ENCODE measurements around the gene MTMR12.
"Not testable (repeated sequence)": the region's sequence is repeated elsewhere in the genome, so short reads cannot be mapped to it uniquely, and the experiment has no call there.

Gene MTMR12

GRCh38 chr5:32295966-32296772, 16.6 kb downstream of the MTMR12 start:
- not testable (repeated sequence) for H3K4me2 ChIP-seq (ENCODE audit: low read length); H3K9ac ChIP-seq (ENCODE audit: low read depth, low read length); H3K9me3 ChIP-seq (replicated peaks; ENCODE audit: low read length); H3K4me3 ChIP-seq (ENCODE audit: low read length); H3K4me1 ChIP-seq (ENCODE audit: control insufficient read depth, insufficient read depth, low read length); H3K27me3 ChIP-seq (ENCODE audit: control insufficient read depth, insufficient read depth, low read length)
- peaks cover 17% of the 10 kb centered on the region for H3K36me3 ChIP-seq (ENCODE audit: insufficient read depth, low read length)

- no peaks in the 10 kb centered on the region for H3K9me3 ChIP-seq (replicated peaks; ENCODE audit: low read length)
- no peaks in the 10 kb centered on the region for H3K27me3 ChIP-seq (ENCODE audit: control insufficient read depth, insufficient read depth, low read length)
- no peak overlapping the region for H3K4me2 ChIP-seq (ENCODE audit: low read length)
- H3K36me3 ChIP-seq (ENCODE audit: insufficient read depth, low read length) = peaks cover 20% of the 10 kb centered on the region
- H3K4me1 ChIP-seq (ENCODE audit: control insufficient read depth, insufficient read depth, low read length) = no peaks in the 10 kb centered on the region
- H3K4me3 ChIP-seq (ENCODE audit: low read length) = no peak overlapping the region
- H3K9ac ChIP-seq (ENCODE audit: low read depth, low read length) = no peak overlapping the region
These were observed 21.1 kb downstream of the MTMR12 start for GRCh38 chr5:32291591-32291990.

GRCh38 chr5:32290922-32291321, 21.8 kb downstream of the MTMR12 start:
- Histone ChIP-seq H3K4me1 (ENCODE audit: control insufficient read depth, insufficient read depth, low read length) (no peaks in the 10 kb centered on the region), H3K4me2 (ENCODE audit: low read length) (no peak overlapping the region), H3K4me3 (ENCODE audit: low read length) (no peak overlapping the region), H3K27me3 (ENCODE audit: control insufficient read depth, insufficient read depth, low read length) (no peaks in the 10 kb centered on the region), H3K9ac (ENCODE audit: low read depth, low read length) (no peak overlapping the region), H3K9me3 (replicated peaks; ENCODE audit: low read length) (no peaks in the 10 kb centered on the region), H3K36me3 (ENCODE audit: insufficient read depth, low read length) (peaks cover 16% of the 10 kb centered on the region)

- H3K4me2 ChIP-seq (ENCODE audit: low read length); H3K9ac ChIP-seq (ENCODE audit: low read depth, low read length); H3K27me3 ChIP-seq (ENCODE audit: control insufficient read depth, insufficient read depth, low read length); H3K9me3 ChIP-seq (replicated peaks; ENCODE audit: low read length); H3K4me1 ChIP-seq (ENCODE audit: control insufficient read depth, insufficient read depth, low read length); H3K4me3 ChIP-seq (ENCODE audit: low read length): not testable (repeated sequence)
- peaks cover 15% of the 10 kb centered on the region for H3K36me3 ChIP-seq (ENCODE audit: insufficient read depth, low read length)
These were observed 22.2 kb downstream of the MTMR12 start for GRCh38 chr5:32290501-32290900.

GRCh38 chr5:32289986-32290385, 22.8 kb downstream of the MTMR12 start:
- not testable (repeated sequence) for H3K4me2 ChIP-seq (ENCODE audit: low read length); H3K4me3 ChIP-seq (ENCODE audit: low read length); H3K4me1 ChIP-seq (ENCODE audit: control insufficient read depth, insufficient read depth, low read length); H3K9ac ChIP-seq (ENCODE audit: low read depth, low read length); H3K27me3 ChIP-seq (ENCODE audit: control insufficient read depth, insufficient read depth, low read length); H3K9me3 ChIP-seq (replicated peaks; ENCODE audit: low read length)
- H3K36me3 ChIP-seq (ENCODE audit: insufficient read depth, low read length) = peaks cover 10% of the 10 kb centered on the region

GRCh38 chr5:32288135-32288534, 24.6 kb downstream of the MTMR12 start:
- H3K4me3 ChIP-seq (ENCODE audit: low read length); H3K9ac ChIP-seq (ENCODE audit: low read depth, low read length); H3K4me1 ChIP-seq (ENCODE audit: control insufficient read depth, insufficient read depth, low read length); H3K36me3 ChIP-seq (ENCODE audit: insufficient read depth, low read length); H3K4me2 ChIP-seq (ENCODE audit: low read length); H3K27me3 ChIP-seq (ENCODE audit: control insufficient read depth, insufficient read depth, low read length); H3K9me3 ChIP-seq (replicated peaks; ENCODE audit: low read length): not testable (repeated sequence)

- H3K9me3 ChIP-seq (replicated peaks; ENCODE audit: low read length); H3K4me2 ChIP-seq (ENCODE audit: low read length); H3K36me3 ChIP-seq (ENCODE audit: insufficient read depth, low read length); H3K4me1 ChIP-seq (ENCODE audit: control insufficient read depth, insufficient read depth, low read length); H3K9ac ChIP-seq (ENCODE audit: low read depth, low read length); H3K4me3 ChIP-seq (ENCODE audit: low read length); H3K27me3 ChIP-seq (ENCODE audit: control insufficient read depth, insufficient read depth, low read length): not testable (repeated sequence)
These were observed 25.2 kb downstream of the MTMR12 start for GRCh38 chr5:32287525-32287924.

GRCh38 chr5:32285510-32286138, 27.1 kb downstream of the MTMR12 start:
- Histone ChIP-seq H3K27me3 (ENCODE audit: control insufficient read depth, insufficient read depth, low read length) (no peaks in the 10 kb centered on the region), H3K4me3 (ENCODE audit: low read length) (no peak overlapping the region), H3K9me3 (replicated peaks; ENCODE audit: low read length) (no peaks in the 10 kb centered on the region), H3K9ac (ENCODE audit: low read depth, low read length) (no peak overlapping the region), H3K4me2 (ENCODE audit: low read length) (no peak overlapping the region), H3K36me3 (ENCODE audit: insufficient read depth, low read length) (no peaks in the 10 kb centered on the region), H3K4me1 (ENCODE audit: control insufficient read depth, insufficient read depth, low read length) (no peaks in the 10 kb centered on the region)

GRCh38 chr5:32283539-32284377, 29.0 kb downstream of the MTMR12 start:
- Histone ChIP-seq H3K4me1 (ENCODE audit: control insufficient read depth, insufficient read depth, low read length) (no peaks in the 10 kb centered on the region), H3K4me3 (ENCODE audit: low read length) (no peak overlapping the region), H3K27me3 (ENCODE audit: control insufficient read depth, insufficient read depth, low read length) (no peaks in the 10 kb centered on the region), H3K4me2 (ENCODE audit: low read length) (no peak overlapping the region), H3K36me3 (ENCODE audit: insufficient read depth, low read length) (no peaks in the 10 kb centered on the region), H3K9me3 (replicated peaks; ENCODE audit: low read length) (no peaks in the 10 kb centered on the region), H3K9ac (ENCODE audit: low read depth, low read length) (no peak overlapping the region)

GRCh38 chr5:32283061-32283460, 29.7 kb downstream of the MTMR12 start:
- H3K9me3 ChIP-seq (replicated peaks; ENCODE audit: low read length) = no peaks in the 10 kb centered on the region
- no peak overlapping the region for H3K4me2 ChIP-seq (ENCODE audit: low read length)
- H3K9ac ChIP-seq (ENCODE audit: low read depth, low read length) = no peak overlapping the region
- H3K4me3 ChIP-seq (ENCODE audit: low read length) = no peak overlapping the region
- H3K27me3 ChIP-seq (ENCODE audit: control insufficient read depth, insufficient read depth, low read length) = no peaks in the 10 kb centered on the region
- peaks cover 6% of the 10 kb centered on the region for H3K4me1 ChIP-seq (ENCODE audit: control insufficient read depth, insufficient read depth, low read length)
- H3K36me3 ChIP-seq (ENCODE audit: insufficient read depth, low read length) = no peaks in the 10 kb centered on the region

- H3K9ac ChIP-seq (ENCODE audit: low read depth, low read length) = no peak overlapping the region
- no peaks in the 10 kb centered on the region for H3K9me3 ChIP-seq (replicated peaks; ENCODE audit: low read length)
- H3K36me3 ChIP-seq (ENCODE audit: insufficient read depth, low read length) = no peaks in the 10 kb centered on the region
- no peak overlapping the region for H3K4me3 ChIP-seq (ENCODE audit: low read length)
- H3K4me1 ChIP-seq (ENCODE audit: control insufficient read depth, insufficient read depth, low read length) = peaks cover 9% of the 10 kb centered on the region
- no peak overlapping the region for H3K4me2 ChIP-seq (ENCODE audit: low read length)
- H3K27me3 ChIP-seq (ENCODE audit: control insufficient read depth, insufficient read depth, low read length) = no peaks in the 10 kb centered on the region
These were observed 30.1 kb downstream of the MTMR12 start for GRCh38 chr5:32282633-32283032.
